ENCODE data around the gene KIAA1614. TPM values are rescaled to one million over a fixed set of nuclear protein-coding genes. Genes with fewer than 3 reads are reported as not detected.
A peak's percentile ranks its signal among the peaks of the same experiment; 100 is the strongest.

Gene KIAA1614
- total RNA-seq, 2 donors from 2014 or later, result 9.1 to 11.0 TPM

DNA sequence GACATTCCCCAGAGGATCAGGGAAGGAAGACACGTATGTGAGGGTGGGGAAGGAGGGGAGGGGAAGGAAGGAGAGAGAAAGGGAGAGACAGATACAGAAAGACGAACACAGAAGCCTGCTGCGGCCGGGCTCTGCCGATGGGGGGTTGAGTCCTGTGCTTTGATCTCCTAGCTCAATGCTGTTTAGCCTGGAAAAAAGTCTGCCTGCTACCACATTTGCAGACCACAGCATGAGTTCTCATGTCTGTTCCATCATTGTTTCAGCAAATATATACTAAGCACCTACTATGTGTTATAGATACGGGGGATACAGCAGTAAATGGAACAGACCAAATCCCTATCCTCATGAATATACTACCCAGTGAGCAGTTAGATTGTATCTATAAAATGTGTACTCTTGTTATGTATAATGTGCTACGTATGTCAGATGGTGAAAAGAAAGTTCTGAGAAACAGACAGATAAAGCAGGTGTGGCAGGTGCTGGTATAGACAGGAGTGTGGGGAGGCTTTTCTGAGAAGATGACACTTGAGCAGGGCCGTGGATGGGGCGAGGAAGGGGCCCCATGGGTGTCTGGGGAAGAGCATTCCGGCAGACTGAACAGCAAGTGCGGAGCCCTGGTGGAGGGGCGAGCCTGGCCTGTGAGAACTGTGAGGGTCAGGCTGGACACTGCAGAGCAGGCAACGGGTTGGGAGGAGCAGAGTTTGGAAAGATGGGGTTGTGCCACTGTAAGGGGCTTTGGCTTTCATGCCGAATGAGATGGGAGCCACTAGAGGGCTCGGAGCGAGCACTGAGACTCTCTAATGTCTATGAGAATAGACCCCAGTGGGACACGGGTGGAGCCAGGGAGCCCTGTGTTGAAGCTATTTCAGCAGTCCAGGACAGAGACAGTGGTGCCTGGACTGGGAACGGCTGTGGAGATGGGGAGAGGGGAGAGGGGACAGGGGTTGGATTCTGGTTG is 34.1 kb downstream of the KIAA1614 start:
- DNase-seq (ENCODE audit: low spot score), result no peak
- TF ChIP-seq, protein P1, sequence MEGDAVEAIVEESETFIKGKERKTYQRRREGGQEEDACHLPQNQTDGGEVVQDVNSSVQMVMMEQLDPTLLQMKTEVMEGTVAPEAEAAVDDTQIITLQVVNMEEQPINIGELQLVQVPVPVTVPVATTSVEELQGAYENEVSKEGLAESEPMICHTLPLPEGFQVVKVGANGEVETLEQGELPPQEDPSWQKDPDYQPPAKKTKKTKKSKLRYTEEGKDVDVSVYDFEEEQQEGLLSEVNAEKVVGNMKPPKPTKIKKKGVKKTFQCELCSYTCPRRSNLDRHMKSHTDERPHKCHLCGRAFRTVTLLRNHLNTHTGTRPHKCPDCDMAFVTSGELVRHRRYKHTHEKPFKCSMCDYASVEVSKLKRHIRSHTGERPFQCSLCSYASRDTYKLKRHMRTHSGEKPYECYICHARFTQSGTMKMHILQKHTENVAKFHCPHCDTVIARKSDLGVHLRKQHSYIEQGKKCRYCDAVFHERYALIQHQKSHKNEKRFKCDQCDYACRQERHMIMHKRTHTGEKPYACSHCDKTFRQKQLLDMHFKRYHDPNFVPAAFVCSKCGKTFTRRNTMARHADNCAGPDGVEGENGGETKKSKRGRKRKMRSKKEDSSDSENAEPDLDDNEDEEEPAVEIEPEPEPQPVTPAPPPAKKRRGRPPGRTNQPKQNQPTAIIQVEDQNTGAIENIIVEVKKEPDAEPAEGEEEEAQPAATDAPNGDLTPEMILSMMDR (IDR thresholded peaks at IDR 0.05), result no peak
- peaks cover 36% of the 10 kb centered on the region for H3K36me3 ChIP-seq
- no peak overlapping the region for H3K27ac ChIP-seq
- H3K4me3 ChIP-seq, result no peak overlapping the region
- no peaks in the 10 kb centered on the region for H3K4me1 ChIP-seq
- no peaks in the 10 kb centered on the region for H3K27me3 ChIP-seq
- H3K9me3 ChIP-seq, result no peaks in the 10 kb centered on the region

DNA sequence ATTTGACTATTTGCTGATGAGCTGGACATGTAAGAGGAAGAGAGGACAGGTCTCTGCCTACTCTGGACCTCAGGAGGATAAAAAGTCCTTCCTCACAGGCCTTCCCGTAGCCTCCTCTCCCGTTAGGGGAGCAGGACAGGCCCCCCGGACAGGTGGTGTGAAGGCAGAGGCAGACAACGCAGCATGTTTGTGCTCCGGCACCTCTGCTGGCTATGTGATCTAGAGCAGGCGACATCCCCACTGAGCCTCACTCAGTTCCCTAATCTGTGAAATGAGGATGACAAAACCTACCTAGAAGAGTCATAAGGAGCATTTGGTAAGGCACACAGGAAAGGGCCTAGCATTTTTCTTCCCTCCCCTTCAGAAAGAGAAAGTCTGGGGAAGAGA is 34.8 kb downstream of the KIAA1614 start:
- H3K4me1 ChIP-seq, result no peaks in the 10 kb centered on the region
- TF ChIP-seq, protein P1 (IDR thresholded peaks at IDR 0.05), result no peak
- peaks cover 36% of the 10 kb centered on the region for H3K36me3 ChIP-seq
- H3K9me3 ChIP-seq, result no peaks in the 10 kb centered on the region
- DNase-seq (ENCODE audit: low spot score), result no peak
- no peaks in the 10 kb centered on the region for H3K27me3 ChIP-seq
- H3K27ac ChIP-seq, result no peak overlapping the region
- no peak overlapping the region for H3K4me3 ChIP-seq

DNA sequence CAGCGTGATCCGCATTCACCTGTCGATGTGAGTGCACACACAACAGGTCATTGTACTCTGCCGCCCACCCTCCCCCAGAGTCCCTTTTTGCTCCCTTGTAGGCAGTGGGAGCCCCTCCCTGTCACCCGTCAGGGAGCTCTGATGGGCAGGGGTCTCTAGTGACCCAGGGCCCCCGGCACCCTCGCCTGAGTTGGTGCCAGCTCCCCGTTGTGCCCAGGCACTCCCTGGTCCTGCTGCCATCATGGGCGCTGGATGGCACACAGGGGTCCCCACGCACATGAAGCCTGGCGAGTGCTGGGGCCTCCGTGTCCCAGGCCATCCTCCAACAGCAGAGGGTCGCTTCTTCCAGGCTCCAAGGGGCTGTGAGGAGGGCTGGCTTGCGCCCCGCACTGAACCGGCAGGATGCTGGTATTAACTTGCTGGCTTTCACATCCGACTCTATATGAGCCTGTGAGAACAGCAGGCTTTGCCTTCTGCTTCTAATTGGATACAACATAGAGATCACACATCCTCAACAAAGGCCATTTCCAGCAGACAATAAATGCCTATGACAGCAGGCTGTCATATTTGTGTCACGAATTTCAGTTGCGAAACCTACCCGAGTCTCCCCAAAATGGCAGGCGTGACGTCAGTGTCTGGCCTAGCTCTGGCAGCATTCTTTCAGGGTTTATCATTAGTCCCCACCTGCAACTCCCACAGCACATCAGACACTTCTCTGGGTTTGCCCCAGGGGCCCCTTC is 35.4 kb downstream of the KIAA1614 start:
- peaks cover 0 to 1% of the 10 kb centered on the region in 2 donors for H3K4me1 ChIP-seq
- no peak overlapping the region for H3K4me3 ChIP-seq
- peaks cover 36% of the 10 kb centered on the region for H3K36me3 ChIP-seq
- H3K27ac ChIP-seq, result no peak overlapping the region
- no peaks in the 10 kb centered on the region for H3K27me3 ChIP-seq
- no peaks in the 10 kb centered on the region for H3K9me3 ChIP-seq
- DNase-seq (ENCODE audit: low spot score), result peak; percentile 69
- TF ChIP-seq, protein P1 (IDR thresholded peaks at IDR 0.05), result no peak

DNA sequence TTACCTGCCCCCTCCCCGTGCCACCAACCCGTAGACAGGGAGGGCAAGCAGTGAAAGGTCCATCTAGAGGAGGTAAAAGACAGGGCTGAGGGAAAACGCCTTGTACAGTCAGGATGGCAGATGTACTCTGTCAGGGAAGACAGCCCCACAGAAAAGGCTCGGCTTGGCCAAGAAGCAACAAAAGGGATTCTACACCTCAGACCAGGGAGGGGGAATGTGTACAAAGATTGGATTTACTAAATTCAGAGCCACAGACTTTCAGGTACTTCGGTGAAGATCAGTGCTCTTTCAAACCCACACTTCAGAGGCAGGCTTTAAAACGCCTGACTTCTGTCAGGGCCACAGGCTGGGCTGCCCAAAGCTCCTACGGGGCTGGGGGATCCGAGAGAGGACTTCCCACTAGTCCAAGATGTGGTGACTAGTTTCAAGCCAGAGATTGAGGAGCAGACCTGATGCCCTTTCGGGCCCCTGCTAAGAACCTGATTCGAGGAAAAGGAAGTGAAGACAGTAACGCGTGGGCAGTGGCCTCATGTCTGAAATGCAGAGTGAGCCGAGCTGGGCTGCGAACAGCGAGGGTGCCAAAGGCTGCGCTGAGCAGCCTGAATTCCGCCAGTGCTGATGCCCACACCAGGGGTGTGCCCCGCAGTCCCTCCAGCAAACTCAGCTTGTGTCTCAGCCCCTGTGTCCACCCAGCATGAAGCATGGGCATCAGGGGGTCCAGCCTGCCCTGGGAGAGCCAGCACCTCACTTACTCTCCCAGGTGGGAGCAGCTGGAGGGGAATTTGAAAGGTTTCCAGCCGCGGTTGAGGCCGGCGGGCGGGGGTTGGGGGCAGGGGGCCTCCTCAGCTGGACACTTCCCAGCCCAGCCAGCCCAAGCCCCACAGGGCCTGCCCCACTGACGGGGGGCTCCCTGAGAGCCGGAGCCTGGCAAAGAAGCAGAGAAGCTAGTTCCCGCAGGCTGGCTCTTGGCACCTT is 36.2 kb downstream of the KIAA1614 start:
- H3K4me1 ChIP-seq, result peaks cover 0 to 10% of the 10 kb centered on the region in 2 donors
- no peaks in the 10 kb centered on the region for H3K27me3 ChIP-seq
- no peak overlapping the region for H3K4me3 ChIP-seq
- H3K9me3 ChIP-seq, result no peaks in the 10 kb centered on the region
- H3K27ac ChIP-seq, result no peak overlapping the region
- TF ChIP-seq, protein P1 (IDR thresholded peaks at IDR 0.05), result no peak
- H3K36me3 ChIP-seq, result peaks cover 36% of the 10 kb centered on the region
- no peak for DNase-seq (ENCODE audit: low spot score)

DNA sequence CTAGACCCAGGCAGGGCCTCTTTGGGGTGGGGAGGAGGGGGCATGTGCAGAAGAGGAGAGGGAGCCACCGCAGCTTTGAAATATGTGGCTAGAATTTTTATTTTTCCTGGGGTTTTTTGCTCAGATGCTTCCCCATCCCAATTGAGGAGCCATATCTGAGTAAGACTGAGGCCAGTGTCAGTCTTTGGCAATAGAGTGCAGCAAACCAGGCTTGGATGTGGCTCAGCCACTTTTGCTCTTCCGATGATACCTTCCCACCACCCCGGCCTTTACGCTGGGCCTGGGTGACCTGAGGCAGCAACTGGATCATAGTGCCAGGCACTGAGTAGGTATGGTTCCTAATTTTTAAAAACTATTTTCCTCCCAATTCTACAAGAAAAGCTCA is 36.9 kb downstream of the KIAA1614 start:
- DNase-seq (ENCODE audit: low spot score), result no peak
- H3K27ac ChIP-seq, result no peak overlapping the region

More for the DNA sequence above, 36.9 kb downstream of the KIAA1614 start:
- TF ChIP-seq, protein P1 (IDR thresholded peaks at IDR 0.05), result no peak
- Histone ChIP-seq H3K27me3 (no peaks in the 10 kb centered on the region), H3K9me3 (no peaks in the 10 kb centered on the region), H3K36me3 (peaks cover 33% of the 10 kb centered on the region), H3K4me3 (no peak overlapping the region), H3K4me1 (peaks cover 0 to 15% of the 10 kb centered on the region in 2 donors)

All from right atrium auricular region (tissue), 2 donors.